H9 (cell line): Measurements from ENCODE around the gene RFPL2. TPM values are rescaled to one million over a fixed set of nuclear protein-coding genes. Genes with fewer than 3 reads are reported as not detected.

Experiments used
- DNase-seq: peaks from one replicate; pipeline ENCODE4 v3.0.0-alpha.2; 2017
- H2AFZ ChIP-seq: one replicate; pipeline ENCODE4 v1.6.1; 2013; ENCODE audit warnings: mild to moderate bottlenecking, low read length, control low read depth, moderate library complexity
- H2AK5ac ChIP-seq: 2 replicates; pipeline ENCODE4 v1.6.1; 2013; ENCODE audit warnings: low read length, control low read depth, mixed read lengths; ENCODE audit not compliant: insufficient read length
- H2BK120ac ChIP-seq: one replicate; pipeline ENCODE4 v1.6.1; 2013; ENCODE audit warnings: low read depth, mild to moderate bottlenecking, low read length, control low read depth, inconsistent platforms; ENCODE audit not compliant: poor library complexity, severe bottlenecking
- H2BK12ac ChIP-seq: 2 replicates; pipeline ENCODE4 v1.6.1; 2013; ENCODE audit warnings: low read length, control low read depth, mixed read lengths, low read depth; ENCODE audit not compliant: insufficient read length
- H2BK15ac ChIP-seq: 2 replicates; pipeline ENCODE4 v1.6.1; 2013; ENCODE audit warnings: low read depth, low read length, control low read depth
- H2BK20ac ChIP-seq: one replicate; pipeline ENCODE4 v1.6.1; 2013; ENCODE audit warnings: low read depth, mild to moderate bottlenecking, low read length, control low read depth, inconsistent platforms; ENCODE audit not compliant: poor library complexity, severe bottlenecking
- H2BK5ac ChIP-seq: 2 replicates; pipeline ENCODE4 v1.6.1; 2013; ENCODE audit warnings: low read length, control low read depth, mixed read lengths; ENCODE audit not compliant: insufficient read length
- H3K14ac ChIP-seq: 2 replicates; pipeline ENCODE4 v1.6.1; 2013; ENCODE audit warnings: low read length, control low read depth; ENCODE audit not compliant: insufficient read depth
- H3K18ac ChIP-seq: 2 replicates; pipeline ENCODE4 v1.6.1; 2013; ENCODE audit warnings: low read depth, mild to moderate bottlenecking, mixed read lengths, low read length, control low read depth; ENCODE audit not compliant: insufficient read length
- H3K23ac ChIP-seq: 2 replicates; pipeline ENCODE4 v1.6.1; 2013; ENCODE audit warnings: low read length, control low read depth, mixed read lengths, low read depth; ENCODE audit not compliant: insufficient read length
- H3K23me2 ChIP-seq: 2 replicates; pipeline ENCODE4 v1.6.1; 2013; ENCODE audit warnings: low read depth, mild to moderate bottlenecking, mixed read lengths, low read length, control low read depth; ENCODE audit not compliant: insufficient read length, poor library complexity, severe bottlenecking
- H3K27ac ChIP-seq: 2 replicates; pipeline ENCODE4 v1.5.1; 2013; ENCODE audit warnings: low read length, control low read depth, mixed read lengths, low read depth; ENCODE audit not compliant: insufficient read length
- H3K27me3 ChIP-seq: 2 replicates; pipeline ENCODE4 v1.6.1; 2013; ENCODE audit warnings: low read length, control low read depth, inconsistent platforms; ENCODE audit not compliant: insufficient read depth
- H3K4ac ChIP-seq: 2 replicates; pipeline ENCODE4 v1.6.1; 2013; ENCODE audit warnings: low read depth, mild to moderate bottlenecking, control low read depth, inconsistent platforms, low read length, moderate library complexity
- H3K4me1 ChIP-seq: 2 replicates; pipeline ENCODE4 v1.6.1; 2013; ENCODE audit warnings: low read length, control low read depth, inconsistent platforms; ENCODE audit not compliant: insufficient read depth
- H3K4me2 ChIP-seq: 2 replicates; pipeline ENCODE4 v1.6.1; 2013; ENCODE audit warnings: low read length, control low read depth, mixed read lengths; ENCODE audit not compliant: insufficient read length, insufficient read depth
- H3K56ac ChIP-seq: 2 replicates; pipeline ENCODE4 v1.6.1; 2013; ENCODE audit warnings: low read depth, mild to moderate bottlenecking, mixed read lengths, low read length, control low read depth; ENCODE audit not compliant: insufficient read length
- H3K79me1 ChIP-seq: 2 replicates; pipeline ENCODE4 v1.6.1; 2013; ENCODE audit warnings: low read depth, mild to moderate bottlenecking, moderate library complexity, low read length, control low read depth, inconsistent platforms; ENCODE audit not compliant: insufficient read depth, poor library complexity, severe bottlenecking
- H3K79me2 ChIP-seq: 2 replicates; pipeline ENCODE4 v1.6.1; 2013; ENCODE audit warnings: low read length, control low read depth, inconsistent platforms; ENCODE audit not compliant: insufficient read depth
- H3K9ac ChIP-seq: 2 replicates; pipeline ENCODE4 v1.6.1; 2013; ENCODE audit warnings: low read length, control low read depth, mixed read lengths; ENCODE audit not compliant: insufficient read length; ENCODE audit errors: extremely low read depth
- H3K9me3 ChIP-seq: one replicate; pipeline ENCODE4 v1.6.1; 2013; ENCODE audit warnings: low read depth, low read length, inconsistent platforms; ENCODE audit not compliant: control insufficient read depth
- H3T11ph ChIP-seq: one replicate; pipeline ENCODE4 v1.6.1; 2013; ENCODE audit warnings: mild to moderate bottlenecking, low read length, control low read depth, inconsistent platforms
- H4K20me1 ChIP-seq: one replicate; pipeline ENCODE4 v1.6.1; 2013; ENCODE audit not compliant: control insufficient read depth, insufficient read length, insufficient read depth
- H4K5ac ChIP-seq: 2 replicates; pipeline ENCODE4 v1.6.1; 2013; ENCODE audit warnings: low read depth, mild to moderate bottlenecking, mixed read lengths, low read length, control low read depth; ENCODE audit not compliant: insufficient read length
- H4K8ac ChIP-seq: replicated peaks from 2 replicates; pipeline ENCODE4 v1.6.1; 2013; ENCODE audit warnings: low read length, control low read depth, mixed read lengths, low read depth; ENCODE audit not compliant: insufficient read length
- H4K91ac ChIP-seq: 2 replicates; pipeline ENCODE4 v1.6.1; 2013; ENCODE audit warnings: low read depth, mild to moderate bottlenecking, moderate library complexity, mixed read lengths, low read length, control low read depth; ENCODE audit not compliant: insufficient read length
- H3K27ac Mint-ChIP-seq, 3 experiments: 2 replicates in 2 of 3; 3 replicates in 1 of 3; pipeline ENCODE4 v1.8.0; 2020 to 2021; ENCODE audit warnings: mixed read lengths in 3 of 3, mild to moderate bottlenecking in 1 of 3, moderate library complexity in 1 of 3
- H3K27me3 Mint-ChIP-seq: 2 replicates; pipeline ENCODE4 v1.8.0; 2021; ENCODE audit warnings: low read depth, mild to moderate bottlenecking, moderate library complexity, mixed read lengths
- H3K36me3 Mint-ChIP-seq, 3 experiments: 2 replicates in 2 of 3; 3 replicates in 1 of 3; pipeline ENCODE4 v1.8.0; 2020 to 2021; ENCODE audit warnings: low read depth in 3 of 3, mixed read lengths in 3 of 3; ENCODE audit not compliant: insufficient read depth in 1 of 3
- H3K4me1 Mint-ChIP-seq, 2 experiments: 2 replicates each; pipeline ENCODE4 v1.8.0; 2020; ENCODE audit warnings: mixed read lengths in 2 of 2
- H3K4me3 Mint-ChIP-seq, 2 experiments: 2 replicates in 1 of 2; 3 replicates in 1 of 2; pipeline ENCODE4 v1.8.0; 2020 to 2021; ENCODE audit warnings: mild to moderate bottlenecking in 2 of 2, mixed read lengths in 2 of 2, moderate library complexity in 1 of 2
- H3K9me3 Mint-ChIP-seq, 2 experiments: 2 replicates in 1 of 2; 3 replicates in 1 of 2; pipeline ENCODE4 v1.8.0; 2020; ENCODE audit warnings: mild to moderate bottlenecking in 2 of 2, mixed read lengths in 2 of 2, moderate library complexity in 1 of 2
- CTCF ChIP-seq: fragments of 200-600 bp; sonication (generic); conservative IDR thresholded peaks from 3 replicates; pipeline ENCODE4 v1.8.0; 2021; ENCODE audit warnings: antibody characterized with exemption, mild to moderate bottlenecking
- WGBS: extraction: QIAGEN DNeasy Blood & Tissue Kit; methylation state at CpG from one replicate; pipeline ENCODE4 v1.1.7; 2013; ENCODE audit warnings: missing lambda C conversion rate, low lambda C conversion rate, mixed read lengths; ENCODE audit not compliant: insufficient read length; ENCODE audit errors: extremely low coverage; 5-methylcytosine and 5-hydroxymethylcytosine counted together
- total RNA-seq: library from RNA; stranded (reverse); gene quantifications from 2 replicates; pipeline ENCODE4 v1.2.1, GENCODE V29; 2021

RFPL2 gene
- total RNA-seq, 1 experiment from 2014 or later: not detected

- H3K79me1 ChIP-seq: no peaks in the 10 kb centered on the region
- H3K4ac ChIP-seq: no peak overlapping the region
- H4K5ac ChIP-seq: no peak overlapping the region
- no peak overlapping the region for H3K4me2 ChIP-seq
- H3K79me2 ChIP-seq: no peaks in the 10 kb centered on the region
- H3K4me3 Mint-ChIP-seq: no peak overlapping the region
- H4K91ac ChIP-seq: no peak overlapping the region
- no peaks in the 10 kb centered on the region for H3K9me3 ChIP-seq
- H3K9ac ChIP-seq: no peak overlapping the region
- H3K18ac ChIP-seq: no peak overlapping the region
- H2BK20ac ChIP-seq: no peak overlapping the region
- H3K27me3 ChIP-seq: no peaks in the 10 kb centered on the region
- H2BK120ac ChIP-seq: no peak overlapping the region
- no peak overlapping the region for H3K27ac Mint-ChIP-seq
- DNase-seq: no peak
- H3K27ac ChIP-seq: no peak overlapping the region
- H2BK12ac ChIP-seq: no peak overlapping the region
- H3K36me3 Mint-ChIP-seq: peaks cover 0 to 4% (median 3%) of the 10 kb centered on the region in 3 experiments; a peak in 2 of 7 replicates
- no peak overlapping the region for H3K14ac ChIP-seq
- no peak for TF ChIP-seq CTCF
- H2AK5ac ChIP-seq: no peak overlapping the region
- no peak overlapping the region for H2BK15ac ChIP-seq
- H3K4me1 ChIP-seq: no peaks in the 10 kb centered on the region; the same call in 1 of the 2 replicates
- H3K56ac ChIP-seq: no peak overlapping the region
- no peak overlapping the region for H2AFZ ChIP-seq
- WGBS: no CpG with 5 or more reads among the region's 6 CpGs
- no peaks in the 10 kb centered on the region for H4K20me1 ChIP-seq
- no peaks in the 10 kb centered on the region for H3K23me2 ChIP-seq
- H3K9me3 Mint-ChIP-seq: peaks cover 7 to 9% of the 10 kb centered on the region in 2 experiments
- no peak overlapping the region for H2BK5ac ChIP-seq
- H3K4me1 Mint-ChIP-seq: peaks cover 5 to 12% of the 10 kb centered on the region in 2 experiments; a peak in 3 of 4 replicates
- no peak overlapping the region for H3K23ac ChIP-seq
- H3K27me3 Mint-ChIP-seq: peaks cover 31% of the 10 kb centered on the region
- H4K8ac ChIP-seq: no peak overlapping the region
- H3T11ph ChIP-seq: no peak overlapping the region
Observed at GRCh38 chr22:32144496-32145274, 60.2 kb downstream of the RFPL2 start.
